Kidney epithelial cell (primary cell): ENCODE data around the gene HLA-DQA1. TPM values are rescaled to one million over a fixed set of nuclear protein-coding genes. Genes with fewer than 3 reads are reported as not detected.

Experiments
- DNase-seq: peaks from one replicate; pipeline ENCODE4 v3.0.0-alpha.2; 2010; ENCODE audit warnings: low read depth
- H3K27me3 ChIP-seq: 2 replicates; pipeline ENCODE4 v1.6.0; 2011; ENCODE audit warnings: low read length; ENCODE audit not compliant: control insufficient read depth, insufficient read depth
- H3K36me3 ChIP-seq: 2 replicates; pipeline ENCODE4 v1.5.1; 2011; ENCODE audit warnings: low read length; ENCODE audit not compliant: control insufficient read depth, insufficient read depth
- H3K4me3 ChIP-seq: 2 replicates; pipeline ENCODE4 v1.5.1; 2011; ENCODE audit warnings: low read depth, mild to moderate bottlenecking, control low read depth, low read length
- total RNA-seq: library from RNA; depleted of rRNA; stranded (reverse); fragments of >200 nt; gene quantifications from 2 replicates; pipeline ENCODE4 v1.2.3, GENCODE V29; 2015
- TF ChIP-seq, protein P1 (sequence below): IDR thresholded peaks from 2 replicates; pipeline ENCODE4 v1.5.1; 2011; ENCODE audit warnings: mild to moderate bottlenecking, moderate library complexity, low read length, control low read depth, inconsistent platforms; ENCODE audit not compliant: insufficient read depth, poor library complexity, severe bottlenecking

HLA-DQA1 gene
- total RNA-seq, 1 donor from 2014 or later, result 0.21 TPM

GRCh38 chr6:32692019-32692418 is 54.8 kb downstream of the HLA-DQA1 start:
- Histone ChIP-seq H3K27me3 (no peaks in the 10 kb centered on the region), H3K4me3 (no peak overlapping the region), H3K36me3 (no peaks in the 10 kb centered on the region)
- DNase-seq, result no peak
- TF ChIP-seq, protein P1, sequence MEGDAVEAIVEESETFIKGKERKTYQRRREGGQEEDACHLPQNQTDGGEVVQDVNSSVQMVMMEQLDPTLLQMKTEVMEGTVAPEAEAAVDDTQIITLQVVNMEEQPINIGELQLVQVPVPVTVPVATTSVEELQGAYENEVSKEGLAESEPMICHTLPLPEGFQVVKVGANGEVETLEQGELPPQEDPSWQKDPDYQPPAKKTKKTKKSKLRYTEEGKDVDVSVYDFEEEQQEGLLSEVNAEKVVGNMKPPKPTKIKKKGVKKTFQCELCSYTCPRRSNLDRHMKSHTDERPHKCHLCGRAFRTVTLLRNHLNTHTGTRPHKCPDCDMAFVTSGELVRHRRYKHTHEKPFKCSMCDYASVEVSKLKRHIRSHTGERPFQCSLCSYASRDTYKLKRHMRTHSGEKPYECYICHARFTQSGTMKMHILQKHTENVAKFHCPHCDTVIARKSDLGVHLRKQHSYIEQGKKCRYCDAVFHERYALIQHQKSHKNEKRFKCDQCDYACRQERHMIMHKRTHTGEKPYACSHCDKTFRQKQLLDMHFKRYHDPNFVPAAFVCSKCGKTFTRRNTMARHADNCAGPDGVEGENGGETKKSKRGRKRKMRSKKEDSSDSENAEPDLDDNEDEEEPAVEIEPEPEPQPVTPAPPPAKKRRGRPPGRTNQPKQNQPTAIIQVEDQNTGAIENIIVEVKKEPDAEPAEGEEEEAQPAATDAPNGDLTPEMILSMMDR, result peak; percentile 38

Other genes with a start within 250 kb of the HLA-DQA1 start
- not detected in 2 replicates for gene BTNL2, start 230.2 kb upstream of the HLA-DQA1 start, total RNA-seq
- gene HLA-DRA, start 197.5 kb upstream of the HLA-DQA1 start, total RNA-seq, result 0.38 and 0.62 TPM in 2 replicates
- 0.21 TPM in 1 of 2 replicates, not detected in the other for gene HLA-DRB5, start 107.1 kb upstream of the HLA-DQA1 start, total RNA-seq
- 2.6 and 4.0 TPM in 2 replicates for gene HLA-DRB1, start 47.6 kb upstream of the HLA-DQA1 start, total RNA-seq
- 24.5 and 28.2 TPM in 2 replicates for gene HLA-DQB1, start 29.3 kb downstream of the HLA-DQA1 start, total RNA-seq
- not detected in 2 replicates for gene HLA-DQA2, start 104.0 kb downstream of the HLA-DQA1 start, total RNA-seq
- not detected in 2 replicates for gene HLA-DQB2, start 126.1 kb downstream of the HLA-DQA1 start, total RNA-seq
- gene HLA-DOB, start 179.6 kb downstream of the HLA-DQA1 start, total RNA-seq, result not detected in 2 replicates
- gene TAP2, start 201.3 kb downstream of the HLA-DQA1 start, total RNA-seq, result 22.5 and 22.7 TPM in 2 replicates
- 62.8 and 84.1 TPM in 2 replicates for gene PSMB8, start 206.6 kb downstream of the HLA-DQA1 start, total RNA-seq
- gene TAP1, start 216.3 kb downstream of the HLA-DQA1 start, total RNA-seq, result 77.6 and 79.1 TPM in 2 replicates
- gene PSMB9, start 216.8 kb downstream of the HLA-DQA1 start, total RNA-seq, result 23.0 and 24.6 TPM in 2 replicates